HG02678 (cell line): ENCODE measurements around the gene SPTA1.

Source experiments
- ATAC-seq: cut with Tn5 transposase; IDR thresholded peaks from one replicate; pipeline ENCODE4 v1.9.1; 2021; ENCODE audit warnings: mild to moderate bottlenecking, moderate library complexity; ENCODE audit not compliant: unreplicated experiment

SPTA1 gene

GRCh38 chr1:158687037-158687436 lies 522 bp upstream of the SPTA1 start:
- ATAC-seq, result no peak

DNA sequence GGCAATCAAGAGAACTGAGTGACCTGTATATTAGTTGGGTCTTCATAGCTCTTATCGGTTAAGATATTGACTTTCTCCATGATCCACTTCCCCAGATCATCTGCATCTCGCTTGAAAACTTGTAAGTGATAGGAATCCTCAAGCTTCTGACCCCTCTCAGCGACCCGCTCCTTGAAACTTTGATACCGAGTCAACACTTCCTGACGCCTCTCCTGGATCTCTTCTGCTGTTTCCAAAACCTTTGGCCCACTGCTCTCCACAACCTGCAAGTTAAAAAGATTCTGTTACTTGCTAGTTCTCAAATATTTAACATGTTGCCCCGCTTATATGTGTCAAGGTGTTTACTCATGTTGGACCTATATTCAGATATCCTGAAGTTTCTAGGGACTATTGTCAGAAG lies 1.4 kb downstream of the SPTA1 start:
- no peak for ATAC-seq

GRCh38 chr1:158681606-158682005 lies 4.9 kb downstream of the SPTA1 start:
- no peak for ATAC-seq

DNA sequence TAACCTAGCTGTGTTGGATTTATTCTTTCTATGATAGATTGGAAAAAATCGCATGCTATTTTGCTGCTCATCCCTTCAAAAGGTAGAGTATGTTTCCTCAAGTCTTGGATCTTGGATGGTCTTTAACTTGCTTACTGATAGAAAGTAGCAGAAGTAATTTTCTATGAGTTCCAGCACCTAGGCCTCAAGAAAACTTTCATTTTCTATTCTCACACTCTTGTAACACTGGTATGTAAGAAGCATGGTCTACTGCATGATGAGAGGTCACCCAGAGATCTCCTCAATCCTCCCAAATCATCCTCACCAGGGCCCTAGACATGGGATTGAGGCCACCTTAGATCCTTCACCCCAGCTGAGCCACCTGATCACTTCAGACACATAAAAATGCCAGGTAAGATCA lies 7.2 kb downstream of the SPTA1 start:
- ATAC-seq, result no peak

- no peak for ATAC-seq
Measured at GRCh38 chr1:158675563-158676323, 10.8 kb downstream of the SPTA1 start.

DNA sequence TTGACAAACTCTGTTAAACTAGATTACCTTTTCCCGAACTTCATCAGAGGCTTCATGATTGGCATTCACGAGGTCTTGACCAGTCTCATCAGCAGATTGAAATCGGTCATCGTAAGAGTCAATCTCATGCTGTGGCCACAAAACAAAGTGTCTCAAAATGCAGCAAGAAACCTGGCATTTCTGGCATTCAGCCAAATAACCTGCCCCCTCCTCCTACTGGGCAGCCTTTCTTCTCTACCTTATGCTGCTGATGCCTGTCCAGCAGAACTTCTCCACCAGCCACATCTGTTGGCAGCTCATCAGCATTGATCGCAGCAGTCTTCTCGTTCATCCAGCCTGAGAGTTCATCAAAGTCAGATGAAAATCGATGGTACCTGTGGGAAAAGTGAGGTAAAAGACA lies 12.2 kb downstream of the SPTA1 start:
- no peak for ATAC-seq

- ATAC-seq, result no peak
Measured at GRCh38 chr1:158666037-158666436, 20.5 kb downstream of the SPTA1 start.

GRCh38 chr1:158654571-158654970 lies 31.9 kb downstream of the SPTA1 start:
- no peak for ATAC-seq

DNA sequence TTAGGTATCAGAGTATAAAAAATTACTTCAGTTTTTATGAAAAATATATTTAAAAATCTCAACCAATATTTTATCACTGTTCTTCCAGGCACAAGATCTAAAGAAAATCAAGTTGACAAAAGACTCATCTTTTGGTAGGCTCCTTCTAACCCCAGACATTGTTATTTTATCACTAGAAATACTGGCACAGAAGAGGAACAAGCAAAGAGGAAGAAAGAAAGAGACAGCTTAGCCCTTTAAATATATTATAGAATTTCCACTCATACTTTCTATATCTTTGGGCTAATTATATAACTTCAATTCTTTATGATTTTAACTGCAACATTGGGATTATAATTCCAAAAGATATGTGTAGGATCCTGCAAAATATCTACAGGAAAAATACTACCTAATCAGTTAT lies 32.4 kb downstream of the SPTA1 start:
- ATAC-seq, result no peak

GRCh38 chr1:158652721-158653334 lies 33.7 kb downstream of the SPTA1 start:
- ATAC-seq, result no peak

DNA sequence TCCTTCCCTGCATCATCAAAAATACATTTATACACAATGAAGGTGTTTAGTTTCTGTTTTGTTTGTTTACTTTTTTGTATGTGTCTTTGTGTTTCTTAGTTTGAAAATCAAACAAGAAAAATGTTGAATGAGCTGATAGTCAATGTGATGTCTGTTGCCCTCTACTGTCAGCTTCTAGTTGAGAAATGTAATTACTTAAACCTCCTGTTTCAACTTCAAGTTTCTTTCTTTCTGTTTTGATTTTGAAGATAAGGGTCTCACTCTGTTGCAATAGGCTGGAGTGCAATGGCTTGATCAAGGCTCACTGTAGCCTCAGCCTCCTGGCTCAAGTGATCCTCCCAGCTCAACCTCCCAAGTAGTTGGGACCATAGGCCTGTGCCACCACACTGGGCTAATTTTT lies 37.5 kb downstream of the SPTA1 start:
- no peak for ATAC-seq

DNA sequence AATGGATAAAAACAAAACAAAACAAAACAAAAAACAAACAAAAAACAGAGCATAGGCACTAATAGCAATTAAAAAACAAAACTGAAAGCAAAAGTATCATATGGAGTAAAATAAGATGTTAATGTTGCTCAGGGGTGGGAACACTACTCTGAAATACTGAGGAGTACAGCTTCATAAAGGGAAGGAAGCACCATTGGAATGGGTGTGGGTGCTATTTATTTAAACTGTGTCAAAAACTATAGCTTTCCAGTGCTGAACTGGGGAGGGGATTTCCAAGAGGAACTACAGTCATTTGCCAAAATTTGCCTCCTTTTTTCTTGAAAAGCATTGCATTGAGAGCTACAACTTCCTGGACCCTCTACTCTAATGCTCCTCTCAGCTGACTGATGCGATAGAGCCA lies 40.0 kb downstream of the SPTA1 start:
- ATAC-seq, result no peak

- no peak for ATAC-seq
Measured at GRCh38 chr1:158644449-158644848, 42.1 kb downstream of the SPTA1 start.

GRCh38 chr1:158638904-158639303 lies 47.6 kb downstream of the SPTA1 start:
- ATAC-seq, result no peak

DNA sequence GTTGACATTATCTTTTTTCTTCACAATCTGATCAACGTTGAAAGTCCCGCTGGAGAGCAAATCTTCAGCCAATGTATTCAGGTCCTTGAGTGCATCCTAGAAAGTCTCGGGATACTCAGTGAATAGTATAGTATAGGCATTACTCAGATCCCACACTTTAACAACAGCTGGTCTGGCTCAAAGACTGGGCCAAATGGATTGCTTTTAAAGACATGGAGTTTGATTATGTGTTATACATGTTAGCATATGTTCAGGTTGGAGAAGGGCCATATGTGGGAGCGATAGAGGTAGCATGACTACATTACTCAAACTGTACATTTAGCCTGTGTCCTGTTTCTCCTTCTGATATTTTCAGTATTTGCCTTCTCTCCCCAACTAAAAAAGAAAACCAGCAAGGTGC lies 48.4 kb downstream of the SPTA1 start:
- ATAC-seq, result no peak

- ATAC-seq, result no peak
Measured at GRCh38 chr1:158613764-158614163, 72.8 kb downstream of the SPTA1 start.

DNA sequence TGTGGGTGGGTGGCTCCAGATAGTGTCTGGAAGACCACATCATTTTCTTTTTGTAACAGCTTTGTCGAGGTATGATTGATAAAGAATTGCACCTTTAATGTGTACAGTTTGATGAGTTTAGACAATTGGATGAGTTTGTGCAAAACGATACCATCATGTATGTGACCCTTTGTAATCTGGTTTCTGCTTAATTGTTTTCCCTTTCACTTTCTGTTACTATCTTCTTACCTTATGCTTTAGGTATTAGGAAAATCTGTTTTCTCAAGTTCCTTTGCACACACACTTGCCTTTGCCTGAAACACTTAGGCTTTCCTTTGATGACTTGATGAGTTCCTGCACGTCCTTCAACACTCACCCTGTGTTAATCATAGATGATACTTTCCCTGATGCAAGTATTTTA lies 74.6 kb downstream of the SPTA1 start:
- no peak for ATAC-seq

DNA sequence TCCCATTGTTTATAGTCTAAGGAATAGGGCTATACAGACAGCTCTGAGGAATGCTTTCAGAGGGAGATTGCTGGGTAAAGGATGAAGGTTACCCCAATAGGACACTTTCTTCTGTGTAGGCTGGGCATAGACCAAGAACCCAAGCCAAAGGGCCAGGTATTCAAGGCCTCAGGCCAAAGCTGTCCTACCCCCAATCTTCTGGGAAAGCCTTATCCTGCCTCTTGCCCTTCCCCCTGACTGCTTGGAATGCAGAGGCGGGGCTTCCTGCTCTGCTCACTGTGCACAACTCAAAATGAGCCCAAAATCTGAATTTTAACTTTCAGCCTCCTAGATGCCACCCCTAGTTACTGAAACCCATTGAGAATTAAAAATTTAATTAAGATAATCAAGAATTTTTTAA lies 79.2 kb downstream of the SPTA1 start:
- ATAC-seq, result no peak

DNA sequence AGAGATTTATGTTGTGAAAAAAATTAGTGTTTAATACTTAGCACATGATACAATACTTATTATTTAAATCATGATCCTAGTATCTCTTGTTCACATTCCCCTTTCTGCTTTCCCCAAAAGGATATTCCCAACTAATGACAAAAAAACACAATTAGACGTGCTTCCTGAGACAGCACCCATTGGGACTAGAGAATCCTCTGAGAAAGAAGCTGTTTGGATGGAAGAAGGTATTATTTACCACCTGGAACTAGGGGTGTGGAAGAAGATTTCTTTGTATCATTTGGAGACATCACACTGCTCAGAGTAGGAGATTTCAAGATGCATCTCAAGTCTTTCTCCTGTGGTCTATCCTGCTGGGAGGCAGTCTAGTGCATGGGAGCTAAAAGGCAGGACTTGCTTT lies 81.5 kb downstream of the SPTA1 start, which contains the start of gene OR10Z1:
OR10Z1 (plus strand) TSS at position 301 of the 400 bp plus-strand sequence. CDS start 1,171 bp downstream, outside the sequence.
- ATAC-seq, result no peak

- ATAC-seq, result no peak
Measured at GRCh38 chr1:158600735-158601134, 85.8 kb downstream of the SPTA1 start.

DNA sequence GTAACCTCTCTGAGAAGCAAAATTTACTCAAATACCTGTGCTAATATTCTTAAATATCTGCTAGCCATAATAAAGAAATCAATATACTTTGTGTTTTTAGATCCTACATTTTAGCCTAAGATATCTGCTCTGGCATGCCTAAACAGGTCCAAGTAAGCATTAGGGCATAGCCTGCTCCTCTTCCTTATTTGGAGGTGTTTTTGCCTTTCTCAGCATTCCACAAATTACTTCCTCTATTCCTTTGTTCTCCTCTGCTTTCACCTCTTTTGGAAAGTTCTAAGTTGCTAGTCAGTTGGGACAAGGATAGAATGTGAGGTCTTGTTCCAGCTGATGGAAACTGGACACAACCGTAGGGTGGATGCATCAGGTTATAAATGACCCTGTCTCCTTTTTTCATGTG lies 99.6 kb downstream of the SPTA1 start:
- no peak for ATAC-seq

- ATAC-seq, result no peak
Measured at GRCh38 chr1:158583962-158584361, 102.6 kb downstream of the SPTA1 start.

DNA sequence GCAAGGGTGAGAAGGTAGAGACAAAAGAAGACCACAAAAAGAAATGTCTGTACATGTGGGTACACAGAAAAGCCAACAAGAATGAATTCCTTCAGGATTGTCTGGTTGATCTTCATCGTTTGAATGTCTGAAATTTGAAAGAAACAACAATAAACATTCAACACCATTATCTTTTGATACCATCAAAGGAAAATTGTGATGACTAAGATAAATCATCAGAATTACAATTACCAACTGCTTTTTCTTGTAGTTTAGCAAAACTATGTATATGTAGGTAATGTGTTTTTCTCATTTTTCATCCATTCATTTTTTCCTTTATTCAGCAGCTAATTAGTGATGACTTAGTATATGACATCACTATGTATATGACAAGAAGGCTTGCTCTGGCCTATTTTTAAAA lies 106.8 kb downstream of the SPTA1 start, which contains the start of gene OR10X1:
OR10X1 (minus strand) TSS at position 167 of the 400 bp plus-strand sequence; CDS start at position 167, 0 bp downstream.
- no peak for ATAC-seq
